OCI-LY3 (cell line): ENCODE measurements around the gene TNS3.

Experiments used
- CTCF ChIP-seq: fragments of 200-600, 300-600 bp; sonication (generic); IDR thresholded peaks from 2 replicates; pipeline ENCODE4 v1.5.1; 2014; ENCODE audit warnings: antibody characterized with exemption, low read length, low read depth
- EZH2phosphoT487 ChIP-seq: fragments of 200-600 bp; shearing (Covaris generic); IDR thresholded peaks from 2 replicates; pipeline ENCODE4 v1.6.1; 2018; ENCODE audit warnings: antibody characterized with exemption, mixed run types, low read depth

- TF ChIP-seq CTCF = no peak
- TF ChIP-seq EZH2phosphoT487 = no peak
Observed at GRCh38 chr7:47343061-47343455, 238.9 kb downstream of the TNS3 start.
